HL-60/S4 treated with phorbol 12-myristate 13-acetate at 8.2 ng/mL for 4 days and 3 days (cell line): ENCODE results near the gene C1QTNF3.

Experiments
- in situ Hi-C: fragments of 300-500 bp; cut with MboI; formaldehyde crosslinking; loops from 2 replicates; pipeline ENCODE4 v1.15.0; 2022; ENCODE audit warnings: low sequenced_read_pairs

Gene C1QTNF3

DNA sequence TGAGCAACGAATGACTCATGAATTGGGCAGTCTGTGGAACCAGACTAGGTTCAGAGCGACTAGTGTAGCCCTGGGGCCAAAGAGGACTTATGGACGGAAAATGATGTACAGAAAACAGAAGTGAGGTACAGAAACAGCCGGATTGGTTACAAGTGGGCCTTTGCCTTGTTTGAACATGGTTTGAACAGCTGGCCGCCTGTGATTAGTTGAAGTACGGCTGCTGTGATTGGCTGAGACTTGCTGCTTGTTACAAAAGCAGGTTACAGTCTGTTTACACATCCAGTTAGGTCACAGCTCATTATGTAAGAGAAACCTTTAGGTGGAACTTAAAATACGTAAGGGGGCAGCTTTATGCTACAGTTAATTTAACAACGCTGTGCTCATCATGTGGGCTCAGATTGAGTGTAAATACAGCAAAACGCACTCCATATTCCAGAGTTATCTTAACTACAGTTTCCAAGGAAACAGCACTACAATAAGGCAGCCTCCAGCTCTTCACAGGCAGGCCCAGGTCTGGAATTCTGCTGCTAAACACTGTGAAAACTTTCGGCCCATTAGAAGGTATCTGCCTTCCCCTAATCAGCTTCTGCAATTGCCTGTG lies 41.7 kb downstream of the C1QTNF3 start:
- in situ Hi-C loops: no loop called here

- in situ Hi-C loops: no loop called here
Observed at GRCh38 chr5:33999978-34000377, 43.0 kb downstream of the C1QTNF3 start.

GRCh38 chr5:33997331-33997983 lies 45.6 kb downstream of the C1QTNF3 start:
- in situ Hi-C loops: no loop called here

- in situ Hi-C loops: no loop called here
Observed at GRCh38 chr5:33995865-33996264, 47.1 kb downstream of the C1QTNF3 start.

DNA sequence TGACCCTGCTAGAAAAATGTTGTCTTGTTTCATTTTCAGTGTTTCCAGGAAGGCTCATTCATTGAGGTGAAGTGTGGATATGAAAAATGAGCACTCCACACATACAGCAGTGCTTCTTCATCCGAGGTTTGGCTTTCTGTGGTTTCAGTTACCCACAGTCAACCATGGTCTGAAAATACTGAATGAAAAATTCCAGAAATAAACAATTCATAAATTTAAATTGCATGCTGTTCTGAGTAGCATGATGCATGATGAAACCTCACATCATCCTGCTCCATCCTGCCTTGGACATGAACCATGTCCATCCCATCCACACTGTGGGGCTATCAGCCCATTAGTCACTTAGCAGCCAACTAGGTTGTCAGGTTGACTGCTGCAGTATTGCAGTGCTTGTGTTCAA lies 48.2 kb downstream of the C1QTNF3 start:
- in situ Hi-C loops: no loop called here

- in situ Hi-C loops: no loop called here
Observed at GRCh38 chr5:33992864-33993263, 50.1 kb downstream of the C1QTNF3 start.

GRCh38 chr5:33985447-33985846 lies 57.6 kb downstream of the C1QTNF3 start:
- in situ Hi-C loops: no loop called here

- in situ Hi-C loops: no loop called here
Observed at GRCh38 chr5:33984671-33985124, 58.3 kb downstream of the C1QTNF3 start, which contains the start of gene SLC45A2. SLC45A2 (minus strand) TSS chr5:33984693; CDS start chr5:33984583, 110 bp downstream.

- in situ Hi-C loops: no loop called here
Observed at GRCh38 chr5:33984178-33984577, 58.8 kb downstream of the C1QTNF3 start.

GRCh38 chr5:33981408-33982162 lies 61.4 kb downstream of the C1QTNF3 start:
- in situ Hi-C loops: no loop called here

GRCh38 chr5:33980030-33980429 lies 63.0 kb downstream of the C1QTNF3 start:
- in situ Hi-C loops: no loop called here

- in situ Hi-C loops: no loop called here
Observed at GRCh38 chr5:33978306-33978705, 64.7 kb downstream of the C1QTNF3 start.

GRCh38 chr5:33976307-33976706 lies 66.7 kb downstream of the C1QTNF3 start:
- in situ Hi-C loops: no loop called here

- in situ Hi-C loops: no loop called here
Observed at GRCh38 chr5:33975852-33976251, 67.2 kb downstream of the C1QTNF3 start.

DNA sequence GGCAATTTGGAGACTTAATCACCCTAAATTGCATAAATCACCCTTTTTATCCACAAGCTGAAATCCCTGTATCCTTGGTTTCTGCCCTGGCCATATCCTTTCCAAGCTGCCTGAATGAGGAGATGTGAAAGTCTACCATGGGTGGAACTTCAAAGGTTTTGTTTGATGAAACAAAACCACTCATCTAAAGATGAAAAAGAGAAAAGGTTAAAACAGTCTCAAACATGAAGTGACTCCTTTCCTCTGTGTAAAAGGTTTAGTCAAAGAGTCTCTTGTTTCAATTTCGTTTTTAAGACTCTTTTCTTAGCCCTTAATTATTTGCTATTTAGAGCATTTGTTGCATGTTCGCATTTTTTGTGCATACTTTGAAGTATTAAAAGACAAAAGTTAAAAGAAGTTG lies 69.7 kb downstream of the C1QTNF3 start:
- in situ Hi-C loops: no loop called here

DNA sequence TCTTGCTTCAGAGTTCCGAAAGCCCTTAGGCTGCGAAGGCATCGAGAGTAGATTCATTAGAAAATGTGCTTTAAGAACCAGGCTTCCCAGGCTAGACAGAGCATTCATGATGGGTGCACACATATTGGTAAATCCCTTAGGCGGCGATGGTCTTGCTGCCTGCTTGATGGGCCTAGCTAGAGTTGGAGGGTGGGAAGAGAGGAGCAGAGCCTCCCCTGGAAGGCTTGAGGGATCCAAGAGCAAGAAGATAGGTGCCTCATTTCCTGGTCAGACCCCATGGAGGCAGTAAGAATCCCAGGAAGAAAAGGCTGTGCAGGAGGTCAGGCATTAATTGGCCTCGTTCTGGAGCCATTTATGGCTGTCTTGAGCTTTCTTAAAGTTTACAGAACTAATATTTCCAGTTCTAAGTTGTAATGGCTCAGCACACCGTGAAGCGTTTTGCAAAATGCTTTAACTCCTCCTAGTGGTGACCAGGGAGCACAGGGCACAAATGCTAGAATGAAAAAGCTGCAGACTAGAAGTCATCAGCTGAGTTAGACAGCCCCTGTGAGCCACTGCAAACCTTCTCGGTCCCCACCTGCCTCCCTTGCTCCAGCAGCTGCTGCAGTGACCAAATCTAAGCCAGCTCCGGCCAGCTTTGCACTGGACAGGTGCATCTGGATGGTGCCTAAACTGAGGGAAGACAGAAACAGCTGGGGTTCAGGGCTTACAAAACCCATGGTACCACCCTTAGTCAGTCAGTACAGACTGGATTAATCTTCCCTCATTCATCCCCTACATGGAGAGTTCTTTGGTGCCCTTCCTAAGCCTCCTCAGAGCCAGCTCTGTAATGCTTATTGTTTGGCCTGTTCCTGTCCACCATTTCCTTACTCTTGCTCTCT lies 73.2 kb downstream of the C1QTNF3 start:
- in situ Hi-C loops: no loop called here

DNA sequence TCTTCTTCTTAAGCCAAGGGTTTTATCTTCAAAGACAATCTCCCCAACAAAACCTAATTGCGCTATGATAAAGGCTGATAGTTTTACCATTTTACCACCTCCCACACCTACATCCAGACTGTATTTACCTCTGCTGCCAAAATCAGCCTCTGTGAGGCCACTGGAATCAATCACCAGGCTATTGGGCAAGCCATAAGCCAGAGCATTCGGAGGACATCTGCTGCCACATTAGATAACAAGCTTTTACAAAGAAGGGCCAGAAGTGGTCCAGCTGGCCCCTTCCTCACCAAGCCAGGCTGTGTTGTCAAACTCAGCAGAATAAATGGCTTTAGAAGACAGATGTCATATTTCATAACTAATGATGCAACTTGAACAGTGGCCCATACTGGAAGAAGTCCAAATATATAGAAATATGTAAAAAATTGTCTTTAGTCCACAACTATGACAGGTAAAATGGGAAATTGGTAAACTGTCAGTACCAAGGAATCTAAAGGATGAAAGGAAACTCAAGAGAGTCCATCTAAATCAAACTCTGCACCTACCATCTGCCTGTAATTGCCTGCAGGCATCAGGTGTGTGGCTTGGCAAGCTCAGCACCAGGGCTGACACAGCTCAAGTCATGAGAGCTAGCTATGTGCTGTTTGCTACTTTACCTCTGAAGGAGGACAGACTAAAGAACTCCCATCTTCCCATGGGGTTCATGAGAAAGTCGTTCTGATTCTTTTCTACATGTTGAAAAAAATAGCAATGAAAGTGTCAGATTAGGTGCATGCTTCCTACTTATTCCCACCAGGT lies 74.6 kb downstream of the C1QTNF3 start:
- in situ Hi-C loops: no loop called here
